PFSK-1 (cell line): Measurements from ENCODE around the gene WDR86.

ENCODE experiments used
- POLR2AphosphoS5 ChIP-seq: IDR thresholded peaks from 2 replicates; pipeline ENCODE4 v1.6.1; 2012; ENCODE audit warnings: low read depth, mild to moderate bottlenecking, control low read depth, low read length, moderate library complexity
- SIN3A ChIP-seq: IDR thresholded peaks from 2 replicates; pipeline ENCODE4 v1.6.1; 2012; ENCODE audit warnings: mild to moderate bottlenecking, low read length, moderate library complexity, borderline replicate concordance; ENCODE audit not compliant: insufficient read depth
- TAF1 ChIP-seq: IDR thresholded peaks from 2 replicates; pipeline ENCODE4 v1.6.1; 2012; ENCODE audit warnings: low read length, control low read depth, borderline replicate concordance; ENCODE audit not compliant: insufficient read depth
- TF ChIP-seq, protein P1 (sequence below), 2 experiments: IDR thresholded peaks; 2 replicates each; pipeline versions ENCODE4 v1.6.1 to v1.8.0; 2011 to 2012; ENCODE audit warnings: low read depth in 2 of 2, low read length in 2 of 2, control low read depth in 1 of 2, inconsistent platforms in 1 of 2, mild to moderate bottlenecking in 1 of 2, moderate library complexity in 1 of 2; ENCODE audit not compliant: insufficient read depth in 1 of 2

DNA sequence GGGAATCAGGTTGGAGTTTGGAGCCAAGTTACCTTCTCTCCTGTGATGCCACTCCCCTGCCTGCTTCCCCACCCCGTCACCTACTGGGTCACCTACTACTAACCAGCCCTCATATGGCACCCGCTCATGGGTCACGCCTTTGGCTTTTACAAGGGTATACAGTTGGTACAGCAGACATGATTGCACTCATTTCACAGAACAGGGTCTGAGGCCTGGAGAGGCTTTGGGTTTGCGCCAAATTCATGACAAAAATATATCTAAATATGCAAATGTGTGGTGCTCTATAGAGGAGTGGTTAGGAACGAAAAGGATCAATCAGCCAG lies 19.4 kb upstream of the WDR86 start:
- TF ChIP-seq, protein P1, sequence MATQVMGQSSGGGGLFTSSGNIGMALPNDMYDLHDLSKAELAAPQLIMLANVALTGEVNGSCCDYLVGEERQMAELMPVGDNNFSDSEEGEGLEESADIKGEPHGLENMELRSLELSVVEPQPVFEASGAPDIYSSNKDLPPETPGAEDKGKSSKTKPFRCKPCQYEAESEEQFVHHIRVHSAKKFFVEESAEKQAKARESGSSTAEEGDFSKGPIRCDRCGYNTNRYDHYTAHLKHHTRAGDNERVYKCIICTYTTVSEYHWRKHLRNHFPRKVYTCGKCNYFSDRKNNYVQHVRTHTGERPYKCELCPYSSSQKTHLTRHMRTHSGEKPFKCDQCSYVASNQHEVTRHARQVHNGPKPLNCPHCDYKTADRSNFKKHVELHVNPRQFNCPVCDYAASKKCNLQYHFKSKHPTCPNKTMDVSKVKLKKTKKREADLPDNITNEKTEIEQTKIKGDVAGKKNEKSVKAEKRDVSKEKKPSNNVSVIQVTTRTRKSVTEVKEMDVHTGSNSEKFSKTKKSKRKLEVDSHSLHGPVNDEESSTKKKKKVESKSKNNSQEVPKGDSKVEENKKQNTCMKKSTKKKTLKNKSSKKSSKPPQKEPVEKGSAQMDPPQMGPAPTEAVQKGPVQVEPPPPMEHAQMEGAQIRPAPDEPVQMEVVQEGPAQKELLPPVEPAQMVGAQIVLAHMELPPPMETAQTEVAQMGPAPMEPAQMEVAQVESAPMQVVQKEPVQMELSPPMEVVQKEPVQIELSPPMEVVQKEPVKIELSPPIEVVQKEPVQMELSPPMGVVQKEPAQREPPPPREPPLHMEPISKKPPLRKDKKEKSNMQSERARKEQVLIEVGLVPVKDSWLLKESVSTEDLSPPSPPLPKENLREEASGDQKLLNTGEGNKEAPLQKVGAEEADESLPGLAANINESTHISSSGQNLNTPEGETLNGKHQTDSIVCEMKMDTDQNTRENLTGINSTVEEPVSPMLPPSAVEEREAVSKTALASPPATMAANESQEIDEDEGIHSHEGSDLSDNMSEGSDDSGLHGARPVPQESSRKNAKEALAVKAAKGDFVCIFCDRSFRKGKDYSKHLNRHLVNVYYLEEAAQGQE (IDR thresholded peaks at IDR 0.05; ENCODE audit: insufficient read depth in 1 of 2, low read depth in 2 of 2, low read length in 2 of 2), result no peak
- no peak for TF ChIP-seq POLR2AphosphoS5
- no peak for TF ChIP-seq TAF1
- no peak for TF ChIP-seq SIN3A
